ENCODE data around the gene MYLK4. TPM values are rescaled to one million over a fixed set of nuclear protein-coding genes. Genes with fewer than 3 reads are reported as not detected.

The MYLK4 gene
- total and polyA plus RNA-seq, 2 of the 13 experiments (the other 11 are each of a cell fraction or from before 2014, with no cell fraction given), result 0.26 to 0.29 TPM

- TF ChIP-seq CENPBD1 (CRISPR knock-in tag; IDR thresholded peaks at IDR 0.05; ENCODE audit: borderline replicate concordance, low read depth), result no peak
- no peak for TF ChIP-seq ZBTB26 (CRISPR knock-in tag; IDR thresholded peaks at IDR 0.05; ENCODE audit: borderline replicate concordance)
- TF ChIP-seq ZNF337 (CRISPR knock-in tag; IDR thresholded peaks at IDR 0.05; ENCODE audit: borderline replicate concordance, low read depth), result no peak
Observed at GRCh38 chr6:2630359-2630758, 120.4 kb downstream of the MYLK4 start (continued).

- Histone ChIP-seq H3K36me3 (replicated peaks in 1 of 2; ENCODE audit: control insufficient read depth in 1 of 2, insufficient read depth in 2 of 2, low read length in 2 of 2) (no peaks in the 10 kb centered on the region), H4K20me1 (ENCODE audit: insufficient read depth, low read length) (no peaks in the 10 kb centered on the region), H3K79me2 (ENCODE audit: insufficient read depth, low read length) (no peaks in the 10 kb centered on the region), H3K9me3 (ENCODE audit: low read length) (no peaks in the 10 kb centered on the region), H3K4me1 (ENCODE audit: insufficient read depth, low read length) (peaks cover 13% of the 10 kb centered on the region; the same call in 1 of the 2 replicates), H3K27me3 (ENCODE audit: control insufficient read depth in 1 of 2, insufficient read depth in 2 of 2, low read length in 2 of 2) (peaks cover 0 to 49% of the 10 kb centered on the region in 2 experiments), H3K9ac (ENCODE audit: insufficient read depth, low read depth, low read length) (no peak overlapping the region), H3K4me2 (ENCODE audit: low read depth, low read length) (no peak overlapping the region), H3K4me3 (replicated peaks in 1 of 3; ENCODE audit: insufficient read depth in 1 of 3, low read depth in 2 of 3, low read length in 3 of 3) (no peak overlapping the region), H3K27ac (ENCODE audit: extremely low read length, insufficient read depth, low read length) (no peak overlapping the region), H2AFZ (ENCODE audit: low read length) (no peak overlapping the region)
- no peak for FAIRE-seq
- WGBS (ENCODE audit: low lambda C conversion rate), result 53% methylated on average over 7 of the region's 7 CpGs
- no peak for DNase-seq (ENCODE audit: low spot score)
- ChIA-PET CTCF (ENCODE audit: low intra/inter-chr PET ratio, low total read pairs) (no interaction called here), POLR2A (no interaction called here)
- intact Hi-C loops (cut with micrococcal nuclease; ENCODE audit: unreplicated experiment), result no loop called here
- no TSS peak for BruUV-seq (replicated peaks)
- in situ Hi-C loops (cut with HindIII; ENCODE audit: extremely low pct_ligation_motif_present, low pct_unique_long_range_greater_than_20kb), result no loop called here
- no peak for ATAC-seq
- TF ChIP-seq NR1H2 (CRISPR knock-in tag; IDR thresholded peaks at IDR 0.05; ENCODE audit: borderline replicate concordance, low read depth) (no peak), ZNF17 (CRISPR knock-in tag; IDR thresholded peaks at IDR 0.05) (no peak), CENPX (CRISPR knock-in tag; IDR thresholded peaks at IDR 0.05) (no peak), ZFP91 (CRISPR knock-in tag; IDR thresholded peaks at IDR 0.05; ENCODE audit: borderline replicate concordance) (no peak), ZNF160 (CRISPR knock-in tag; IDR thresholded peaks at IDR 0.05) (no peak), NFE2L2 (IDR thresholded peaks at IDR 0.05; ENCODE audit: low read length) (no peak), ZNF609 (CRISPR knock-in tag; IDR thresholded peaks at IDR 0.05; ENCODE audit: borderline replicate concordance) (no peak), KAT2B (IDR thresholded peaks at IDR 0.05; ENCODE audit: borderline replicate concordance, low read depth, low read length) (no peak), EZH2 (conservative IDR thresholded peaks at IDR 0.05; ENCODE audit: low read depth, low read length) (no peak), ZNF780A (CRISPR knock-in tag; IDR thresholded peaks at IDR 0.05) (no peak)
Observed at GRCh38 chr6:2626401-2626800, 124.3 kb downstream of the MYLK4 start.

Data from HepG2 (cell line).